Prostate gland (tissue), 2 donors: ENCODE results near the gene AKT2.

Experiments
- CTCF ChIP-seq, 4 experiments: fragments of 200-600 bp in 2 of 4; fragments of 450-650 bp in 2 of 4; sonication (generic) in 2 of 4; IDR thresholded peaks; 1 replicate in 3 of 4; 2 replicates in 1 of 4; pipeline ENCODE4 v1.5.1; 2016 to 2019; ENCODE audit warnings: antibody characterized with exemption in 4 of 4, mild to moderate bottlenecking in 2 of 4, moderate library complexity in 2 of 4
- POLR2A ChIP-seq: fragments of 450-650 bp; IDR thresholded peaks from one replicate; pipeline ENCODE4 v1.6.1; 2016; ENCODE audit warnings: antibody characterized with exemption, mild to moderate bottlenecking
- POLR2AphosphoS5 ChIP-seq: sonication (generic); formaldehyde crosslinking; IDR thresholded peaks from one replicate; pipeline ENCODE4 v1.6.1; 2017; ENCODE audit warnings: antibody characterized with exemption

GRCh38 chr19:40279120-40279551 lies 6.0 kb downstream of the AKT2 start:
- TF ChIP-seq CTCF (IDR thresholded peaks at IDR 0.05) (no peak), POLR2AphosphoS5 (no peak), POLR2A (no peak)
